DMS53 treated with DMSO at 0.1 percent for 48 hours (cell line): ENCODE data around the gene IL16.

Experiments used
- DNase-seq: peaks from one replicate; lab custom pipeline; 2025; ENCODE audit not compliant: unreplicated experiment; lab: John Stamatoyannopoulos, UW

IL16 gene

GRCh38 chr15:81361891-81362290 is 165.2 kb downstream of the IL16 start:
- DNase-seq: no peak

GRCh38 chr15:81362790-81363189 is 166.1 kb downstream of the IL16 start:
- no peak for DNase-seq

GRCh38 chr15:81363276-81363675 is 166.6 kb downstream of the IL16 start:
- DNase-seq: no peak
